PC-9 (cell line): Measurements from ENCODE around the gene MBD2. TPM values are rescaled to one million over a fixed set of nuclear protein-coding genes. Genes with fewer than 3 reads are reported as not detected.

Source experiments
- BruUV-seq: library from RNA; stranded (reverse); fragments of 400-500 nt; replicated peaks from 2 replicates; lab custom pipeline; 2021; lab: Mats Ljungman, UMichigan
- CTCF ChIA-PET: fragments of 300-600 bp; sonication (Branson Sonifier 250); formaldehyde crosslinking; loops from one replicate; lab custom pipeline; 2022; ENCODE audit warnings: antibody characterized with exemption; lab: Charles Lee
- POLR2A ChIA-PET: fragments of 300-600 bp; sonication (Branson Sonifier 250); formaldehyde crosslinking; loops from one replicate; lab custom pipeline; 2022; ENCODE audit warnings: antibody characterized with exemption; ENCODE audit not compliant: unreplicated experiment; lab: Charles Lee
- DNase-seq, 2 experiments: peaks; one replicate each; pipeline versions ENCODE4 v3.0.0 to v3.0.0-alpha.2; 2015 to 2022; ENCODE audit warnings: mixed read lengths in 1 of 2
- H2AFZ ChIP-seq: fragments of 200-600 bp; sonication (generic); 2 replicates; pipeline ENCODE4 v1.8.1; 2017; ENCODE audit warnings: antibody characterized with exemption
- H3F3A ChIP-seq: fragments of 200-600 bp; sonication (generic); 2 replicates; pipeline ENCODE4 v1.8.1; 2017; ENCODE audit warnings: antibody characterized with exemption, mild to moderate bottlenecking, low read depth; ENCODE audit not compliant: insufficient read depth
- H3K27ac ChIP-seq: fragments of 200-600 bp; sonication (generic); 2 replicates; pipeline ENCODE4 v1.6.1; 2016; ENCODE audit warnings: mixed run types
- H3K27me3 ChIP-seq: fragments of 200-600 bp; sonication (generic); 2 replicates; pipeline ENCODE4 v1.6.1; 2016; ENCODE audit warnings: low read depth, mixed run types; ENCODE audit not compliant: insufficient read depth
- H3K36me3 ChIP-seq: fragments of 200-600 bp; sonication (generic); 2 replicates; pipeline ENCODE4 v1.6.1; 2016; ENCODE audit warnings: low read depth, mixed run types
- H3K4me1 ChIP-seq: fragments of 200-600 bp; sonication (generic); replicated peaks from 2 replicates; pipeline ENCODE4 v1.6.1; 2016; ENCODE audit warnings: mixed run types; ENCODE audit not compliant: insufficient read depth
- H3K4me2 ChIP-seq: fragments of 200-600 bp; sonication (generic); 2 replicates; pipeline ENCODE4 v1.6.1; 2017; ENCODE audit warnings: mixed run types
- H3K4me3 ChIP-seq: fragments of 200-600 bp; sonication (generic); 2 replicates; pipeline ENCODE4 v1.6.1; 2016; ENCODE audit warnings: mixed run types
- H3K79me2 ChIP-seq: fragments of 200-600 bp; sonication (generic); 2 replicates; pipeline ENCODE4 v1.6.1; 2017; ENCODE audit warnings: low read depth, mixed run types
- H3K9me2 ChIP-seq: fragments of 200-600 bp; sonication (generic); 2 replicates; pipeline ENCODE4 v1.8.1; 2017; ENCODE audit warnings: mild to moderate bottlenecking; ENCODE audit not compliant: insufficient read depth
- H3K9me3 ChIP-seq: fragments of 200-600 bp; sonication (generic); 2 replicates; pipeline ENCODE4 v1.8.1; 2016; ENCODE audit warnings: low read depth; ENCODE audit not compliant: insufficient read depth
- H4K20me1 ChIP-seq: fragments of 200-600 bp; sonication (generic); 2 replicates; pipeline ENCODE4 v1.8.1; 2017; ENCODE audit not compliant: insufficient read depth
- CTCF ChIP-seq: fragments of 200-600 bp; sonication (generic); conservative IDR thresholded peaks from 2 replicates; pipeline ENCODE4 v1.6.1; 2017; ENCODE audit warnings: mixed run types, antibody characterized with exemption, mild to moderate bottlenecking, moderate library complexity
- EZH2 ChIP-seq: fragments of 200-600 bp; sonication (generic); IDR thresholded peaks from 2 replicates; pipeline ENCODE4 v1.8.0; 2017; ENCODE audit warnings: antibody characterized with exemption, low read depth
- intact Hi-C: fragments of 100-400 bp; cut with micrococcal nuclease; formaldehyde crosslinking; loops from one replicate; pipeline ENCODE4 v1.10.0; 2022; ENCODE audit not compliant: unreplicated experiment
- total RNA-seq: library from RNA; stranded (reverse); gene quantifications from 2 replicates; pipeline ENCODE4 v1.2.3, GENCODE V29; 2021

MBD2 gene
- total RNA-seq, 1 experiment from 2014 or later, result 72.0 TPM

GRCh38 chr18:54130177-54130576 lies 94.3 kb downstream of the MBD2 start:
- intact Hi-C loops, result no loop called here
- Histone ChIP-seq H3F3A (no peaks in the 10 kb centered on the region), H3K4me3 (no peak overlapping the region), H4K20me1 (no peaks in the 10 kb centered on the region), H3K4me2 (no peak overlapping the region), H3K36me3 (no peaks in the 10 kb centered on the region), H3K79me2 (no peaks in the 10 kb centered on the region), H3K27ac (no peak overlapping the region), H3K27me3 (no peaks in the 10 kb centered on the region), H2AFZ (no peak overlapping the region), H3K9me3 (no peaks in the 10 kb centered on the region), H3K9me2 (no peaks in the 10 kb centered on the region), H3K4me1 (no peaks in the 10 kb centered on the region)
- TF ChIP-seq CTCF (no peak), EZH2 (no peak)
- ChIA-PET CTCF (no interaction called here), POLR2A (no interaction called here)
- BruUV-seq, result no TSS peak
- no peak for DNase-seq

- no TSS peak for BruUV-seq
- H3F3A ChIP-seq, result no peaks in the 10 kb centered on the region
- intact Hi-C loops, result no loop called here
- H2AFZ ChIP-seq, result no peak overlapping the region
- CTCF ChIA-PET, result no interaction called here
- no peaks in the 10 kb centered on the region for H4K20me1 ChIP-seq
- no peaks in the 10 kb centered on the region for H3K36me3 ChIP-seq
- no peaks in the 10 kb centered on the region for H3K79me2 ChIP-seq
- no peaks in the 10 kb centered on the region for H3K9me3 ChIP-seq
- no peak for DNase-seq
- no peaks in the 10 kb centered on the region for H3K4me1 ChIP-seq
- TF ChIP-seq CTCF, result no peak
- TF ChIP-seq EZH2, result no peak
- no peaks in the 10 kb centered on the region for H3K9me2 ChIP-seq
- H3K4me2 ChIP-seq, result no peak overlapping the region
- no peaks in the 10 kb centered on the region for H3K27me3 ChIP-seq
- H3K27ac ChIP-seq, result no peak overlapping the region
- POLR2A ChIA-PET, result no interaction called here
- H3K4me3 ChIP-seq, result no peak overlapping the region
Observed at GRCh38 chr18:54129448-54130067, 94.9 kb downstream of the MBD2 start.

- Histone ChIP-seq H3K79me2 (no peaks in the 10 kb centered on the region), H3F3A (no peaks in the 10 kb centered on the region), H3K9me2 (no peaks in the 10 kb centered on the region), H3K9me3 (no peaks in the 10 kb centered on the region), H4K20me1 (no peaks in the 10 kb centered on the region), H3K27me3 (no peaks in the 10 kb centered on the region), H3K4me3 (no peak overlapping the region), H3K27ac (no peak overlapping the region), H3K4me2 (no peak overlapping the region), H3K36me3 (no peaks in the 10 kb centered on the region), H3K4me1 (no peaks in the 10 kb centered on the region), H2AFZ (no peak overlapping the region)
- no peak for DNase-seq
- intact Hi-C loops, result no loop called here
- CTCF ChIA-PET, result interaction anchor here (0.6 to 1.0 kb wide), 3 partner anchors 8 to 445 kb away, joined by 3 to 5 read pairs (median 3); no protein-coding TSS in a partner anchor
- BruUV-seq, result no TSS peak
- POLR2A ChIA-PET, result no interaction called here
- TF ChIP-seq EZH2 (no peak), CTCF (peak; percentile 72)
Observed at GRCh38 chr18:54127759-54128378, 96.6 kb downstream of the MBD2 start.
